Tibial nerve (tissue), 4 donors: ENCODE results near the gene IRAK1. TPM values are rescaled to one million over a fixed set of nuclear protein-coding genes. Genes with fewer than 3 reads are reported as not detected.

ENCODE experiments used
- DNase-seq, 2 donors: peaks; one replicate each; pipeline ENCODE4 v3.0.0-alpha.2; 2019; ENCODE audit warnings: low spot score in 2 of 2
- H3K27ac ChIP-seq, 4 donors: fragments of 200-600 bp; sonication (generic) in 3 of 4; one replicate each; pipeline ENCODE4 v1.5.1; 2017 to 2019; ENCODE audit warnings: mild to moderate bottlenecking in 1 of 4
- H3K27me3 ChIP-seq, 2 donors: fragments of 200-600 bp; sonication (generic) in 1 of 2; one replicate each; pipeline versions ENCODE4 v1.5.1 to v1.6.0; 2017 to 2019
- H3K36me3 ChIP-seq, 3 donors: fragments of 200-600 bp; sonication (generic); one replicate each; pipeline ENCODE4 v1.5.1; 2018 to 2019
- H3K4me1 ChIP-seq, 4 donors: fragments of 200-600 bp; sonication (generic) in 3 of 4; one replicate each; pipeline ENCODE4 v1.5.1; 2017 to 2019
- H3K4me3 ChIP-seq, 4 donors: fragments of 200-600 bp; sonication (generic) in 3 of 4; one replicate each; pipeline ENCODE4 v1.5.1; 2017 to 2019; ENCODE audit warnings: mild to moderate bottlenecking in 1 of 4, moderate library complexity in 1 of 4
- H3K9me3 ChIP-seq, 4 donors: fragments of 200-600 bp; sonication (generic) in 3 of 4; one replicate each; pipeline ENCODE4 v1.5.1; 2017 to 2019
- CTCF ChIP-seq, 5 experiments: fragments of 200-600 bp in 3 of 5; fragments of 450-650 bp in 2 of 5; sonication (generic) in 3 of 5; IDR thresholded peaks; one replicate each; pipeline ENCODE4 v1.5.1; 2016 to 2019; ENCODE audit warnings: antibody characterized with exemption in 5 of 5, mild to moderate bottlenecking in 3 of 5, moderate library complexity in 2 of 5
- EP300 ChIP-seq, 2 donors: sonication (generic); formaldehyde crosslinking; IDR thresholded peaks; one replicate each; pipeline ENCODE4 v1.6.1; 2017; ENCODE audit warnings: antibody characterized with exemption in 2 of 2, mild to moderate bottlenecking in 1 of 2
- POLR2A ChIP-seq, 2 donors: fragments of 450-650 bp; IDR thresholded peaks; one replicate each; pipeline ENCODE4 v1.6.1; 2017; ENCODE audit warnings: antibody characterized with exemption in 2 of 2, mild to moderate bottlenecking in 2 of 2, moderate library complexity in 2 of 2
- WGBS, 2 donors: methylation state at CpG; one replicate each; pipeline ENCODE4 v1.1.5; 2018; 5-methylcytosine and 5-hydroxymethylcytosine counted together
- total RNA-seq, 4 donors: library from RNA; depleted of rRNA; stranded (reverse); fragments of >200 nt; gene quantifications; one replicate each; pipeline ENCODE4 v1.1.0, GENCODE V29; 2016

IRAK1 gene
- total RNA-seq, 4 donors from 2014 or later = 50.7 to 127 (median 64.4) TPM

- Histone ChIP-seq H3K27ac (peak overlapping the region in 2 of 4 donors; percentile 47 to 67), H3K27me3 (no peaks in the 10 kb centered on the region), H3K9me3 (no peaks in the 10 kb centered on the region), H3K4me3 (no peak overlapping the region), H3K4me1 (peaks cover 0 to 75% (median 17%) of the 10 kb centered on the region in 4 donors), H3K36me3 (no peaks in the 10 kb centered on the region)
- TF ChIP-seq CTCF (IDR thresholded peaks at IDR 0.05) = no peak
- 81 to 83% methylated on average over 11 of the region's 11 CpGs for WGBS, 2 donors
- DNase-seq = no peak
Observed at GRCh38 chrX:154039577-154039976, 19.9 kb upstream of the IRAK1 start.

DNA sequence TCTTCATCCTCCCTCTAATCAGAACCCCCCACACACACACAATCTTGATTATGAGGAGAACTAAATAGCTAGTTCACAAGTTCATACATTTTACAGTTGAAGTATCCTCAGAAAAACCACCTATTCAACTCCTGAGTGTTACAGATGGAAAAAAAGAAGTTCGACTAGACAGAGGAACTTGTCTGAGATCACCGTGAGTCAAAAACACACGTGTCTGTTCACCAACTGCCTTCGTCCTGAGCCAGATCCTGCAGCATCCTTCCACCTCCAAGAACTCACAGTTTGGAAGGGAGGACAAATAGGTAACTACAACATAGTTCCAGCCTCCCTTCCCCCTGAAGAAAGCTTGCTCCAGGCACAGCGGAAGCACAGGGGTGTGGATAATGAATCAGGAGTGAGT is 19.0 kb upstream of the IRAK1 start:
- no peaks in the 10 kb centered on the region for H3K36me3 ChIP-seq
- no peaks in the 10 kb centered on the region for H3K9me3 ChIP-seq
- H3K4me1 ChIP-seq = peaks cover 0 to 70% (median 16%) of the 10 kb centered on the region in 4 donors
- H3K27ac ChIP-seq = no peak overlapping the region
- H3K4me3 ChIP-seq = no peak overlapping the region
- DNase-seq = no peak
- 67 to 76% methylated on average over 5 of the region's 5 CpGs for WGBS, 2 donors
- TF ChIP-seq EP300 (IDR thresholded peaks at IDR 0.05) (no peak), CTCF (IDR thresholded peaks at IDR 0.05) (no peak), POLR2A (IDR thresholded peaks at IDR 0.05) (no peak)
- no peaks in the 10 kb centered on the region for H3K27me3 ChIP-seq

DNA sequence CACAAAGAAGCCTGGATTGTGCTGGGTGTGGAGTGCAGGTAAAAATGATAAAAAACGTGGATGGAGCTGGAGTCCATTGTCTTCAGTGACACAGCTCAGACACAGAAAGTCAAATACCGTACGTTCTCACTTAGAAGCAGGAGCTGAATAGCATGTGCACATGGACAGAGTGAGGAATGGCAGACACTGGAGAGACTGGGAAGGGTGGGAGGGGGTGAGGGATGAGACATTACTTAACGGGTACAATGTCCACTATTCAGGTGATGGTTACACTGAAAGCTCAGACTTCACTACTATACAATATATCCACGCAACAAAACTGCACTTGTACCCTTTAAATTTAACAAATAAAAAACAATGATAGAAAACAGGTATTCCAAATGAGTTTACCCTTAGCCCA is 18.1 kb upstream of the IRAK1 start:
- Histone ChIP-seq H3K9me3 (no peaks in the 10 kb centered on the region), H3K4me3 (no peak overlapping the region), H3K36me3 (no peaks in the 10 kb centered on the region), H3K27ac (no peak overlapping the region), H3K4me1 (peaks cover 0 to 70% (median 14%) of the 10 kb centered on the region in 4 donors), H3K27me3 (no peaks in the 10 kb centered on the region)
- DNase-seq = no peak
- 73 to 74% methylated on average over 5 of the region's 5 CpGs for WGBS, 2 donors
- TF ChIP-seq CTCF (IDR thresholded peaks at IDR 0.05) = no peak
- no peak for TF ChIP-seq POLR2A (IDR thresholded peaks at IDR 0.05)
- TF ChIP-seq EP300 (IDR thresholded peaks at IDR 0.05) = no peak

DNA sequence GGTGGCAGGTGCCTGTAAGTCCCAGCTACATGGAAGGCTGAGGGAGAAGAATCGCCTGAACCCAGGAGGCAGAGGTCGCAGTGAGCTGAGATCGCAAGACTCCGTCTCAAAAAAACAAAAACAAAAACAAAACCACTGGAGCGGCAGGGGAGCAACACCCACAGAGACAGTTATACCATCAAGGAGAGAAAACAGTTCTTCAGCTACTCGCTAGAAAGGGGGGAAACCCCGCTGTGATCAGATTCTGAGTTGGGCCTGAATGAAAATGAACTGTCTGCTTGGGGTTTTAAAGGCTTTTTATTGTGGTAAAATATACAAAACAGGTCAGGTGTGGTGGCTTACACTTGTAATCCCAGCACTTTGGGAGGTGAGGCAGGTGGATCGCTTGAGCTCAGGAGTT is 16.8 kb upstream of the IRAK1 start:
- no peaks in the 10 kb centered on the region for H3K27me3 ChIP-seq
- H3K4me1 ChIP-seq = peaks cover 0 to 62% (median 8%) of the 10 kb centered on the region in 4 donors
- 79 to 81% methylated on average over 8 of the region's 8 CpGs for WGBS, 2 donors
- H3K9me3 ChIP-seq = no peaks in the 10 kb centered on the region
- DNase-seq = no peak
- no peak for TF ChIP-seq CTCF (IDR thresholded peaks at IDR 0.05)
- TF ChIP-seq POLR2A (IDR thresholded peaks at IDR 0.05) = no peak
- no peak for TF ChIP-seq EP300 (IDR thresholded peaks at IDR 0.05)
- H3K4me3 ChIP-seq = no peak overlapping the region
- no peak overlapping the region for H3K27ac ChIP-seq
- H3K36me3 ChIP-seq = peaks cover 0 to 9% (median 0%) of the 10 kb centered on the region in 3 donors

GRCh38 chrX:154033848-154034247 is 14.1 kb upstream of the IRAK1 start:
- Histone ChIP-seq H3K27me3 (no peaks in the 10 kb centered on the region), H3K27ac (no peak overlapping the region), H3K4me3 (no peak overlapping the region), H3K4me1 (peaks cover 0 to 47% (median 0%) of the 10 kb centered on the region in 4 donors), H3K36me3 (peaks cover 0 to 26% (median 0%) of the 10 kb centered on the region in 3 donors), H3K9me3 (no peaks in the 10 kb centered on the region)
- TF ChIP-seq CTCF (IDR thresholded peaks at IDR 0.05) (no peak), EP300 (IDR thresholded peaks at IDR 0.05) (no peak), POLR2A (IDR thresholded peaks at IDR 0.05) (no peak)
- DNase-seq = no peak
- 83 to 87% methylated on average over 2 of the region's 2 CpGs for WGBS, 2 donors
